Stomach (tissue), 9 donors: ENCODE results near the gene RASSF5. TPM values are rescaled to one million over a fixed set of nuclear protein-coding genes. Genes with fewer than 3 reads are reported as not detected.

Experiments used
- DNase-seq, 2 donors: peaks; one replicate each; pipeline versions ENCODE4 v3.0.0 to v3.0.0-alpha.2; 2013 to 2019
- H3K27ac ChIP-seq, 5 donors: fragments of 200-600 bp in 4 of 5; sonication (generic) in 4 of 5; one replicate each; pipeline ENCODE4 v1.5.1; 2013 to 2019; ENCODE audit warnings: mild to moderate bottlenecking in 1 of 5, moderate library complexity in 1 of 5
- H3K27me3 ChIP-seq, 3 donors: fragments of 200-600 bp; sonication (generic); one replicate each; pipeline ENCODE4 v1.5.1; 2017 to 2019; ENCODE audit warnings: mixed run types in 1 of 3
- H3K36me3 ChIP-seq, 4 donors: fragments of 200-600 bp; sonication (generic); 1 replicate in 3 of 4; 2 replicates in 1 of 4; pipeline ENCODE4 v1.5.1; 2016 to 2019
- H3K4me1 ChIP-seq, 4 donors: fragments of 200-600 bp; sonication (generic); one replicate each; pipeline ENCODE4 v1.5.1; 2016 to 2019
- H3K4me3 ChIP-seq, 4 donors: fragments of 200-600 bp; sonication (generic) in 3 of 4; one replicate each; pipeline ENCODE4 v1.5.1; 2016 to 2019; ENCODE audit warnings: mild to moderate bottlenecking in 1 of 4
- H3K9me3 ChIP-seq, 4 donors: fragments of 200-600 bp; sonication (generic); one replicate each; pipeline ENCODE4 v1.5.1; 2016 to 2019
- CTCF ChIP-seq, 7 experiments: fragments of 450-650 bp in 4 of 7; fragments of 200-600 bp in 3 of 7; sonication (generic) in 3 of 7; IDR thresholded peaks; one replicate each; pipeline ENCODE4 v1.5.1; 2016 to 2019; ENCODE audit warnings: antibody characterized with exemption in 7 of 7, control low read depth in 2 of 7, mild to moderate bottlenecking in 1 of 7
- EP300 ChIP-seq: sonication (generic); formaldehyde crosslinking; IDR thresholded peaks from one replicate; pipeline ENCODE4 v1.6.1; 2017; ENCODE audit warnings: antibody characterized with exemption
- POLR2A ChIP-seq, 4 donors: fragments of 450-650 bp; IDR thresholded peaks; one replicate each; pipeline ENCODE4 v1.6.1; 2016; ENCODE audit warnings: antibody characterized with exemption in 4 of 4, control low read depth in 2 of 4, mild to moderate bottlenecking in 1 of 4, moderate library complexity in 1 of 4
- POLR2AphosphoS5 ChIP-seq, 3 donors: sonication (generic); formaldehyde crosslinking; IDR thresholded peaks; one replicate each; pipeline ENCODE4 v1.6.1; 2016; ENCODE audit warnings: antibody characterized with exemption in 3 of 3
- WGBS, 5 donors: extraction: QIAGEN DNeasy Blood & Tissue Kit in 3 of 5; methylation state at CpG; one replicate each; pipeline versions ENCODE4 v1.1.5 to v1.1.7; 2013 to 2018; 5-methylcytosine and 5-hydroxymethylcytosine counted together
- intact Hi-C: fragments of 100-400 bp; cut with DNase I; formaldehyde crosslinking; loops from one replicate; pipeline ENCODE4 v1.15.1; 2023; ENCODE audit warnings: low total_unique reads
- polyA plus RNA-seq, 3 donors: library from polyadenylated mRNA; stranded (reverse); fragments of 200-250 nt; gene quantifications; one replicate each; pipeline ENCODE4 v1.2.3, GENCODE V29; 2013
- total RNA-seq, 5 donors: library from RNA; depleted of rRNA; stranded (reverse); fragments of >200 nt; gene quantifications; one replicate each; pipeline versions ENCODE4 v1.1.0 to v1.2.3, GENCODE V29; 2014 to 2016
- donor health status: healthy with polysubstance abuse.
- donor health status: Bipolar disorder and iron deficiency.
- donor health status: healthy.

Gene RASSF5
- total and polyA plus RNA-seq, 8 donors: 2.2 to 44.5 (median 7.5) TPM

- TF ChIP-seq POLR2AphosphoS5 (IDR thresholded peaks at IDR 0.05) (no peak), CTCF (IDR thresholded peaks at IDR 0.05) (no peak), EP300 (no peak), POLR2A (IDR thresholded peaks at IDR 0.05) (no peak)
- no peak overlapping the region for H3K27ac ChIP-seq
- intact Hi-C loops: no loop called here
- peaks cover 0 to 7% (median 2%) of the 10 kb centered on the region in 4 donors for H3K4me1 ChIP-seq
- H3K36me3 ChIP-seq: peaks cover 15 to 88% (median 75%) of the 10 kb centered on the region in 4 donors
- H3K4me3 ChIP-seq: no peak overlapping the region
- H3K9me3 ChIP-seq: no peaks in the 10 kb centered on the region
- WGBS, 5 donors: 82 to 93% (median 89%) methylated on average over 16 to 21 of the region's 21 CpGs
- DNase-seq: no peak
- no peaks in the 10 kb centered on the region for H3K27me3 ChIP-seq
Observed at GRCh38 chr1:206477581-206478380, 29.6 kb upstream of the RASSF5 start.

- Histone ChIP-seq H3K27me3 (no peaks in the 10 kb centered on the region), H3K4me1 (no peaks in the 10 kb centered on the region), H3K4me3 (no peak overlapping the region), H3K36me3 (peaks cover 20 to 90% (median 79%) of the 10 kb centered on the region in 4 donors), H3K27ac (no peak overlapping the region), H3K9me3 (no peaks in the 10 kb centered on the region)
- DNase-seq: no peak
- no peak for TF ChIP-seq EP300
- TF ChIP-seq CTCF (IDR thresholded peaks at IDR 0.05): no peak
- no peak for TF ChIP-seq POLR2A (IDR thresholded peaks at IDR 0.05)
- no peak for TF ChIP-seq POLR2AphosphoS5 (IDR thresholded peaks at IDR 0.05)
- WGBS, 5 donors: 91 to 92% (median 92%) methylated on average over 11 of the region's 11 CpGs
- intact Hi-C loops: no loop called here
Observed at GRCh38 chr1:206478746-206479145, 28.6 kb upstream of the RASSF5 start.

- no peak overlapping the region for H3K4me3 ChIP-seq
- H3K9me3 ChIP-seq: no peaks in the 10 kb centered on the region
- peak; percentile 78 to 91 for DNase-seq
- intact Hi-C loops: no loop called here
- no peak for TF ChIP-seq EP300
- TF ChIP-seq CTCF (IDR thresholded peaks at IDR 0.05): peak in 5 of 7 experiments; percentile 44 to 78 (median 71)
- H3K27me3 ChIP-seq: no peaks in the 10 kb centered on the region
- no peak overlapping the region for H3K27ac ChIP-seq
- H3K36me3 ChIP-seq: peaks cover 15 to 90% (median 80%) of the 10 kb centered on the region in 4 donors
- WGBS, 5 donors: 70 to 80% (median 76%) methylated on average over 14 of the region's 14 CpGs
- H3K4me1 ChIP-seq: no peaks in the 10 kb centered on the region
Observed at GRCh38 chr1:206479183-206480125, 27.9 kb upstream of the RASSF5 start.

- DNase-seq: no peak
- WGBS, 5 donors: 85 to 98% (median 93%) methylated on average over 7 to 8 of the region's 8 CpGs
- Histone ChIP-seq H3K36me3 (peaks cover 14 to 90% (median 79%) of the 10 kb centered on the region in 4 donors), H3K4me1 (no peaks in the 10 kb centered on the region), H3K27me3 (no peaks in the 10 kb centered on the region), H3K9me3 (no peaks in the 10 kb centered on the region), H3K27ac (no peak overlapping the region), H3K4me3 (no peak overlapping the region)
- intact Hi-C loops: no loop called here
- TF ChIP-seq POLR2AphosphoS5 (IDR thresholded peaks at IDR 0.05) (no peak), EP300 (no peak), CTCF (IDR thresholded peaks at IDR 0.05) (no peak), POLR2A (IDR thresholded peaks at IDR 0.05) (no peak)
Observed at GRCh38 chr1:206480211-206480610, 27.1 kb upstream of the RASSF5 start.
